HG03097 (cell line): ENCODE data around the gene TRERF1.
A peak's percentile ranks its signal among the peaks of the same experiment; 100 is the strongest.
"Not testable (repeated sequence)": the region's sequence is repeated elsewhere in the genome, so short reads cannot be mapped to it uniquely, and the experiment has no call there.

Source experiments
- ATAC-seq: cut with Tn5 transposase; IDR thresholded peaks from one replicate; pipeline ENCODE4 v1.9.1; 2021; ENCODE audit not compliant: unreplicated experiment, low FRiP score

The TRERF1 gene

GRCh38 chr6:42230345-42231321 is 221.1 kb downstream of the TRERF1 start:
- no peak for ATAC-seq

DNA sequence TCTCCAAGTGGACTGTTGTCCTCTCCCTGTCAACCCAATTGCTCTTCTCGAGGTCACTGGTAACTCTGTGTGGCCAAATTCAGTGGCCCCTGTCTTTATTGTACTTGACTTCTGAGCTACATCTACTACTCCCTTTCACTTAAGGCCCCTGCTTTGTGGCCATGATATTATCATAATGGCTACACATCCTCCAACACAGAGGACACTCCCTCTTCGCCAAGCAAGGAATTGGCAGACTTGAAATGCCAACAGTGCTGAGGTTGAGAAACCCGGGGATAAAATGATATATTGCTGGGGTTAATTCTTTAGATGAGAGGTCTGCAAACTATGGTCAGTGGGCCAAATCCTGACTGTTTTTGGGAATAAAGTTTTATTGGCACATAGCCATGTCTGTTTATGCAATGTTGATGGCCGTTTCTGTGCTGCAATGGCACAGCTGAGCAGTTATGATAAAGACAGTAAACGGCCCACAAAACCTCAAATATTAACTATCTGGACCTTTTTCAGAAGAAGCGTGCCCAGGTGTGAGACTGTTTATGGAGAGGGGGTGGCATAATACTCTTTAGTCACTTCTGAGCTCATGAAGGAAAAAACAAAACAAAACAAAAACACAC is 222.1 kb downstream of the TRERF1 start:
- no peak for ATAC-seq

DNA sequence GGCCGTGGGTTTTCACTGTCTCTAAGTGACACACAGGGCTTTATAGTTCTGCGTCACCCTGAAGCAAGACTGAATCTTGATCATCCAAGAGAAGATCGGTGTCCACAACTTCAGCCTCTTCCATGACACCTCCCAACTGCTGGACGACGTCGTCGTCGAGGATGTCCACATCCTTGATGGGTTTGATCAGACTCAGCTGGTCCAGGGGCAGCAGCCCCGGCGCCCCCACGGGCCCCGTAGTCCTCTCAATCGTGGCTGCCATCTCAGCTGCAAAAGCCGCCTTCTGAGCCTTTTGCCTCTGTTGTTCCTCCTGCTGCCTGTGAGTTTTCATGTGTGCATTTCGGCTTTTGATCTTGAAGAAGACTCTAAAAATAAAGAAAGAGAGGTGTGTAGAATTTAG is 223.4 kb downstream of the TRERF1 start:
- no peak for ATAC-seq

DNA sequence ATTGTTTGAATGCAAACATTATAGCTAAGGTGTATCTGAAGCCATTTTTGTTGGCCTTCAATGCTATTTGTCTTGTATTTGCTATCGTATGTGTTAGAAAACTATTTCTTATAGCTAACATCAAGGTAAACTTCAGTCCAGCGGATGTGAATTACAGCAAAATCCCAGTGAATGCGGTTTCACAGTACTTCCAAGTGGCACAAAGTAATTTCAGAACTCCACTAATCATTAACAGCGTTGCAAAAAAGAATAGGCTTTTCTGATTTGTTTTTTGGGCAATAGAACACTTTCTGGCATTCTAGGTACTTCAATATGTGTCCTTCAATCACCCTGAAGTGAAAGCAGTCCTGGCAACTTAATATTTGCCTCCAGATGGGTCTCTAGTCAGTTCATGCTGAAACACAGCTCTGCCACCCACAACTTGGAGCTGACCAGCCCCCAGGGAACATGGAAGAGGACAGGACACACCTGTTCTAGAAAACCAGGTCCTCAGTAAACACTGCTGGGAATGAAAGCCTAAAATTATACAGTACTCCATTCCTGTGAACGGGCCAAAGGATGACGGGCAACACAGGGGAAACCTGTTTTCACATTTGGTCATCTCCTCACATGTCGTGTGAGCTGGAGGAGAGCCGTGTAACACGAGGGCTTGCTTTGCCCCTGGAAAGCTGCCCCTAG is 224.4 kb downstream of the TRERF1 start:
- no peak for ATAC-seq

DNA sequence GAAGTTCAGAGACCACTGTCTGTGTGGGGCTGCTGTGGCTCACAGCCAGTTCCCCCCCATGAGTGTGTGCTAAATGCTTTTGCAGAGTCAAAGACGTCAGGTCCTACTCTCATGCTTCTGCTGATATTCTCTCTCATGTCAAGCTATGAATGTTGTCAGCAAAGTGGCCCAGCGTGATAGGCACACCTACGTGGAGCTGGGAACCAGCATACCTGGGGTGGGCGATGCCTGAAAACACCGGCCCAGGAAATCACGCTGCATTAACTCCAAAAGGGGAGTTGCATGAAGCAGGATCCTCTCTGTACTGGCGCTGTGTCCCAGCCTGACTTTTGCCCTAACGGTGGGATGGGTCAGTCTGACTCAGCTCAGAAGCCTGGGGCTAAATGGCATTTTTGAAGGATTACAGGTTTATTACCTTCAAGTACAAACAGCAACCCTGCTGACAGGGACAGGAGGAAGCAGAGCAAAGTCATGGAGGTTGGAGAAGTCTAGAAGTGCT is 225.0 kb downstream of the TRERF1 start:
- ATAC-seq = no peak

GRCh38 chr6:42226161-42226611 is 225.5 kb downstream of the TRERF1 start:
- no peak for ATAC-seq

DNA sequence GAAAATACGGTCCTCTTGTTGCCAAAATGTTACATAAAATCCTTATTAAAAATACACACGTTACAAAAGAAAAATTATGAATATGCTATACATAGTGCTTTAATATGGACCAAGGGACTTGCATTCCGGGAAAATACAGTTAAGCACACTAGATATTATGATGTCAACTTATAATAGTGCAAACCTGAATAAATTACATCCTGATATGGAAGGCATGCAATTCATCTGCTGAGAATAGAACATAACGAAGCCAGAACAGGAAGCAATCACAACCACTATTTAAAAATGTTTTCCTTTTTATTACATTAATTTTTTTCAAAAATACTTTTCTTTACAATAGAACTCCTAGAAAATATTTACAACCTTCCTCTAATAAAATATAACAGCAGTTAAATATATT is 226.3 kb downstream of the TRERF1 start:
- ATAC-seq = no peak

- ATAC-seq = no peak
Measured at GRCh38 chr6:42225029-42225339, 226.7 kb downstream of the TRERF1 start.

DNA sequence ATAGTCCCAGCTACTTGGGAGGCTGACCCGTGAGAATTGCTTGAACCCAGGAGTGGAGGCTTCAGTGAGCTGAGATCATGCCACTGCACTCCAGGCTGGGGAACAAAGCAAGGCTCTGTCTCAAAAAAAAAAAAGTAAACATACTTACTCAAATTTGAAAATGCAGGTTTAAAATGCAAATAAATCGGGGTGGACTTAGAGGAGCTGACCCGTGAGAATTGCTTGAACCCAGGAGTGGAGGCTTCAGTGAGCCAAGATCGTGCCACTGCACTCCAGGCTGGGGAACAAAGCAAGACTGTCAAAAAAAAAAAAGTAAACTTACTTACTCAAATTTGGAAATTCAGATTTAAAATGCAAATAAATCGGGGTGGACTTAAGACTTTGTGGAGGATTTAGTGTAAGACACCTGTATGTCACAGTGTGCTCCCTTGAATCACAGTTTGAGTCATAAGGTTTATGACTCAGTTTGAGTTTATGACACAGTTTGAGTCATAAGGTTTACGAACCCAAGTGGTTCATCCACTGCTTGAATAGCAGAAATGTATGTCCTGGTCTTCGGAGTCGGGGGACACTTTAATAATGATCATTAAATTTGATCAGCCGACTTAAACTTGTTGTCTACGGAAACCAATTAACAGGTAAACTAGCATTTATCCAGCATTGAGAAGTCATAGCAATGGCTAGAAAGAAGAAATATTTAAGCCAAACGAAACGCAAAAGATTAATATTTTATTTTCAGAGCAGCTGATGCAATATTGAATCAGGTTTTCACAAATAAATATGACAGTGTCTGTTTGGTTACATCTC is 227.3 kb downstream of the TRERF1 start:
- peak; percentile 65 for ATAC-seq

DNA sequence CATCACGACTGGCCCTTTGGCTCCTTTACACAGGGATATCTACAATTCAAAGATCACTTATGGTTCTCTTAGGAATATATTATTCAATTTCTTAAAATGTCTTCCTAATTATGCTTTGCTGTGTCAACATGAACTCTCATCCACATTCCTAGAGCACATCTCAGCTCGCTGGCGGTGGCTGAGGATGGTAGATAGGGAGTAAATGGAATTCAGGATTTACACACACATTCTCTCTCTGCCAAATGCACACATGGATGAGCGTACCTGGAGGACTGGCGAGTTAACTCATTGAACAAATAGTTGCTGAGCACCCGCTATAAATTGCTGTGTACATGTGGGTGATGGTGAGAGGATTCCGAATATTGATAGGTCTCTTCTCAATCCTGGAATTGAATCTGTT is 229.3 kb downstream of the TRERF1 start:
- ATAC-seq = no peak

GRCh38 chr6:42221546-42221945 is 230.2 kb downstream of the TRERF1 start:
- ATAC-seq = no peak

GRCh38 chr6:42220807-42221206 is 230.9 kb downstream of the TRERF1 start:
- no peak for ATAC-seq

DNA sequence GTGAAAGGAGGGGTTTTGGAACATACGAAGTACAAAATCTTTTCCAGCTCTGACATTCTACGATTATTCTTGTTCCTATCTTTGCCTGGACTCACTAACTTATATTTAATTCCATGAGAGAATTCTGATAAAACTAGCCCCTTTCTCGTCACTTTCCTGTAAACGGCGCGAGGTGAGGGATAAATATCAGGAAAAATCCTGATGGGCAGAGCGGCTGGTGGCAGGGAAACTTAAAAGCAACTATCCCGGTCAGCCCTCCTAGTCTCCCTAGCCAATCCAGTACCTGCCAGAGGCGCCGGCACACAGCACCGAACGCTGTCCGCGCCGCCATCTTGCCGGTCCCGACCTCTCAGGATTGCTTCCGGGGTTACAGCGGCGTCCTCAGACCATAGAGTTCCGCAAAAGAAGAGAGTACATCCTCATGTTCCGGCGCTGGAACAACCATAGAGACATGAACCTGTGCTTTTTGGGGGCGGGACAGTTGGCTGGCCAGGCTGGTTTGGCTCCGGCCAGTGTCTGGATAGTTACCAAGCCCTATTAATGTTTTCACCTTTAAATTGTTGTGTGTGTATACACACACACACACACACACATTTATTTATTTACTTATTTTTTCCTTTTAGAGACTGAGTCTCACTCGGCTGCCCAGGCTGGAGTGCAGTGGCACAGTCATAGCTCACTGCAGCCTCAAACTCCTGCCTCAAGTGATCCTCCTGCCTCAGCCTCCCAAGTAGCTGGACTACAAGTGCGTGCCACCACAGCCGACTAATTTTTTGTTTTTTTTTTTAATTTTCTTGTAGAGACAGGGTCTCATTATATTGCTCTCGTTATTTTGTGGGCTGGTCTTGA is 234.0 kb downstream of the TRERF1 start, which contains the start of gene MRPS10:
Gene MRPS10, minus strand, starts transcription at position 343 of the 849 bp plus-strand sequence. Its CDS starts 12 bp downstream, at position 331.
- peak; percentile 79 for ATAC-seq

- ATAC-seq = no peak
Measured at GRCh38 chr6:42217157-42217518, 234.6 kb downstream of the TRERF1 start.

- ATAC-seq = not testable (repeated sequence)
Measured at GRCh38 chr6:42216495-42216894, 235.2 kb downstream of the TRERF1 start.

DNA sequence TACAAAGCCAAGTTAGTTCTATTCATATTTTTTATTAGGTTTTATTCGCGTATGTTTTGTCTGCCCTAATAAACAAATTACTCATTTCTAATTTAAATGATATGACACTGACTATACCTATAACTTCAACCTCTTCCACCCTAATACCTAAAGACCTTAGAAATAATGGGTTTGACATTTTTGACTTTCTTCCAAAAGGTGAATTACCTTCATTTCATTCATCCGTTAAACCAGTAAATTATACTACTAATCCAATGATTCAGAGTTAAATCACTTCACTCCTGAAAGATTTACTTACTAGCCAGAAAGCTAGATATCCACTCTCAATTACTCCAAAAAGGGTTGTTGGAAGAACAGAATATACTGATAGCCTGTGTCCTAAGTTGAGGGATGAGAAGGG is 239.3 kb downstream of the TRERF1 start:
- ATAC-seq = no peak

GRCh38 chr6:42211726-42212125 is 240.0 kb downstream of the TRERF1 start:
- ATAC-seq = no peak

DNA sequence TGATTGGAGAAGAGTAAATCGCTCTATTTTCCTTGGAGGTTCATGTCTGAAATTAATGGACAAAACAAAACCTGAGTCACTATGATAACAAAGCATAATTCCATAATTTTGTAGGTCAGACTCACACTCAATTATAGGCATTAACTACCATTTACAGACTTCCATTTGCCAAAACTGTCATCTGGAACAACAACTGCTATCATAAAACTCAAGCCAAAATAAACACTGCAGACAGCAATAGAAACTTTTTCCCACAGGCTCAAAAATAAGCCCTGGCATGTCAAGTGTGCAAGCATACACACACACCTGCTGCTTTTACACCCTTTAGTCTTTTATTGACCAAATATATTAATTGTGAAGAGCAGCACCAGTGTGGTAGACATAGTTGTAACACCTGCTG is 241.2 kb downstream of the TRERF1 start:
- ATAC-seq = no peak

GRCh38 chr6:42207559-42207958 is 244.2 kb downstream of the TRERF1 start:
- ATAC-seq = not testable (repeated sequence)
